ENCODE data around the gene KIAA2012.
A peak's percentile ranks its signal among the peaks of the same experiment; 100 is the strongest.

KIAA2012 gene

DNA sequence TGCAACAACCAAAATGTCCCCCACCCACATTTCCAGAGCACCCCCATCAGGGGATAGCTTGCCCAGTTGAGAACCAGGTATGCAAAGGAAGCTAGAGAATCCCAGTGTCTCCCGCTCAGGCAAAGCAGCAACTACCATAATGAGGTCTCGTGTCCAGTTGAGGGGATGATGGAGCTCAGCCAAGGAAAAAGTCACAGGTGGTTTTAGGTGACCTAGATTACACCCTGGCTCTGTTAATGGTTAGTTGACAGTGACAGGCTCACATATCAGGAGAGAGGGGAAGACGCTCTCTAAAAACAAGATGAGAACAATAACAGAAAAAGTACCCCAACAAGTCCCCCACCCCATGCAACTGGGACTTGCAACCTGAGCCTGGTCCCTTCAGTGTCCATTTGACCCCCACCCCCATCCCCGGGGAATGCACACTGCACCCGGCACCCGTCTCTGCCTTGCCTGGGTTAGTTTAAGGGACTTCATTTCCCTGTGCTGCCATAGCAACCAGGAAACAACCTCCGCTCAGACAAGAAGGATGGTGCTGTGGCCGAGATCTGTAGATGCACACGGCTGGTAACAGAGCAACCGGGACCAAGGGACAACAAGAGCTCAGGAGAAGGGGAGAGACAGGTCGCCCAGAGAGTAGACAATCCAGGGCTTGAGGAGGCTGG lies at the start of gene KIAA2012:
Gene KIAA2012 (plus strand): TSS at position 519 of the 665 bp plus-strand sequence. CDS start 373 bp downstream, outside the sequence.
- intact Hi-C loops (cut with DNase I), result no loop called here
- peak in 4 of 10 donors; percentile 18 to 89 (median 52) for DNase-seq

DNA sequence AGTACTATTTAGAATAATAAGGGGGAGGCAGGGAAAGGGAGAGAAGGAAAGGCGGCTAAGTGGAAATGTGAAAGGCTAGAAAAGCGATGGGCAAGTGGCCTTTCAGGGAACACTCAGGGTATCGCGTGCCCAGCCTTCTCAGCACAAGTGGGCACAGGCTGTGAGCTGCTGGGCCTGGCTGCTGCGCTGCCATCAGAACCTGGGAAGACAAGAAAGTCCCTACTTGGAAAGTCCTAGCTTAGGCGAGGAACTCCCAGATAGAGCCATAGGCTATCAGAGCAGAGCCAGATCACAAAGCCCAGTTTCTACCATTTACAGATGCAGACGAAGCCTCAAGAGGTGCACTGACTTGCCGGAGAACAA lies 49.2 kb upstream of the KIAA2012 start:
- DNase-seq, result no peak
- intact Hi-C loops (cut with DNase I), result no loop called here

DNA sequence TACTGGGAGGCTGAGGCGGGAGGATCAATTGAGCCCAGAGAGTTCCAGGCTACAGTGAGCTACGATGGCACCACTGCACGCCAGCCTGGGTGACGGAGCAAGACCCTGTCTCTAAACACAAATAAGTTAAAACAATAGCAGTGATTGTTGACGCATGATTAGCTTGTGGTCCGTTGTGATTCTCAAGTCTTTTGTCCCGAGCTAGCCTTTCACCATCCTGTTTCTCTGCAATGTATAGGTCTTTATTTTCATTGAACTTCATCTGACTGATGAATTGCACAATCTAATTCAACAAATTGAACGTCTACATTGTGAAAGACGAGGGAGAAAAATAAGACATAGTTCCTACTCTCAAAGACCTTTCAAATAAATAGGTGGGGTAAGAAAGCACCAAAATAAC lies 48.2 kb upstream of the KIAA2012 start:
- intact Hi-C loops (cut with DNase I), result no loop called here
- no peak for DNase-seq

DNA sequence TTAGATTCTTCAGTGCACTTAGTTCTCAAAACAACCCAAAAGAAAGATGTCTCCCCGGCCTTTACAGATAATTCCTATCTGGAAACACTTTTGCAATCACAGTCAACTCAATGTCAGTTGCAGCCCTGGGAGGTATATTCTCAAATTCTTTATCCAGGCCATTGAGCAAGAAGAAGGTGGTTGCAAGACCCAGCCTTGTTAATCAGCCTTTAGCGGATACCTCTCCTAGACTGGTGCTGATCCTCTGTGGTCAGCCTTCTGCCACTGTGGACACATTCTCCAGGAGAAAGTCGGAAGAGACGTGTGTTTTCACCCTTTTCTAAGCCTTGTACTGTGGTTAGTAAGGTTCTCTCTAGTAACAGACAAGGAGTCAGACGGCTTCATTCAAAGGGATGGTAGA lies 47.2 kb upstream of the KIAA2012 start:
- intact Hi-C loops (cut with DNase I), result no loop called here
- no peak for DNase-seq

DNA sequence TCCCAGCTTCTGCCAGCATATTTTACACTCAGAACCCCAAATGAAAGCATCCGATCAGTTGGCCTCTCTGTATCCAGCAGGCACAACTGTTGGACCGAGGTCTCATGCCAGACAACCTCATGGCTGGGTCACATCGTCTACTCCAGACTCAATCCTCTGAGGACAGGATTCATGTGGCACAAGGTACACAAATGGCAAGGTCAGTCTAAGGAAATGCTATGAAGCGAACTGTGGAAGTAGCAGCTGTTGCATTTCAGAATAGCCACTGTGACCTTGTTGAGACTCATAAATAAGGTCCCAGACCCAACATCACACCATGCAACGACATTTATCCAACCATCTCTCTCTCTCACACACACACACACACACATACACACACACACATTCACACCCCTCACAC lies 46.5 kb upstream of the KIAA2012 start:
- intact Hi-C loops (cut with DNase I), result no loop called here
- DNase-seq, result no peak

DNA sequence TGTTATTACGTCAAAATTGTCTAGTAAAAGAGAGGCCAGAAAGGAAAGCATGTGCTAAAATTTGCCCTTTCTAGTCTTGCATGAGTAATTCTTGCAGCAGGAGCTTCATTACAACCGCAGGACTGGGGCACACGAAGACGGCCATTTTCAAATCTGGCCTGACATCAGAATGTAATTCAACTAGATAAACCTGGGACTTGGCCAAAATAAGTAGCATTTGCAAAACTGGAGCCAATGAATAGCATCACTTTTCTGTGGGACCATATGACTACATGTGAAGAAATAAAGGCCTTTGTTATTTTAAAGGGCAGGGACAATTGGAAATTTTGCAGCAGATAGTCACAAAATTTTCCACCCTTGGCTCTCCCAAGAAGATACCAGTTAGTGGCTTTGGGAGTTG lies 42.4 kb upstream of the KIAA2012 start:
- intact Hi-C loops (cut with DNase I), result loop anchor here (5.0 kb wide), 1 partner anchor 168 kb away; no protein-coding TSS in a partner anchor
- no peak for DNase-seq

DNA sequence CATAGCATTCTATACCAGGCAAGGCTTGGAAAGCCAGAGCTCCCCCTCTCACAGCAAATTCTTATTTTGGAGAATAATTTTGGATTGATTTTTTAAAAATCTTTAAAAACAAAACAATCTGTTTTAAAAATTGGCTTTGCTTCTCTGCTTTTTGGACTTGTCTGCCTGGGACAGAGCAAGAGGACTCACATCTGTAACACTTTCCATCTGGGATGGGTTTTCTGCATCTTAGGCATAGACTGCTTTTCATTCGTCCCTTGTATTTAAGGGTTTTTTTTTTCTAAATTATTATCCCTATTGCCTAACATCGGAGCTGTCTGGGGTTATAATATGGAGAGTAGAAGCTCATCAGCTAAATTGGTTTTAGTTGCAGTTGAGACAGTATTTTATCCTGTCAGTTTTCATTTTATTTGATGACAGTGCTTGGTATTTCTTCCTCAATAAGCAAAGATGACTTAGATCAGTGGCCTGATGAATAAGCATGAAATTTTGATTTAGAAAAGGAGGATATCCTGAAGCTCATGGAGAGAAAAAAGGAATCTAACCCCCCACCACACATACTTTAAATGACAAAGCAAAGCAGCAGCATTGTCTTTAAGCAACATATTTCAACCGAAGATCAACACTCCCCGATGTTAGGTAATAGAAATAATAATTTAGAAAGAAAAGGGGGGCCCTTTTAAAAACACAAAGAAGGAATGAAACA lies 41.7 kb upstream of the KIAA2012 start:
- intact Hi-C loops (cut with DNase I), result loop anchor here (5.0 kb wide), 1 partner anchor 169 kb away; no protein-coding TSS in a partner anchor
- DNase-seq, result no peak

DNA sequence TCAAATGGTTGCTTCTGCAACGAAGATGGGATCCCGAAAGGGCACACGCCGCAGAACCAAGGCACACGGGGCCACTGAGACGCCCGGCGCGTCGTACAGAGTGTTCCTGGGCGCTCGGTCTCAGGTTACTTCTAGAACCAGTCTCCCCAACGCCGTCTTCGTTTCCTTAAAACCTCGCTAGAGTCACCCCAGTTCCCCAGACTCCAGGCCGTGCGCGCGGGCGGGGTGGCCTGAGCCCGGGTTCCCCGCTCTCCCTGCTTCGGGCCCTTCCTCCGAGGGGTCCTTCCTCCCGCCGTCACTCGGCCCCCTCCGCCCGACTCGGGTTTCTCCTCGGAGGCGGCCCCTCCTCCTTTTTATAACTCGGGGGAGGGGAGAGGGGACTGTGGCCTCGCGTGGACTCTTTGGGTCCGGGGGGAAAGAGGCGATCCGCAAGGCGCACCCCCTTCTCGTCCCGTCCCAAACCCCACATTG lies 40.2 kb upstream of the KIAA2012 start:
- peak in 1 of 10 donors; percentile 72 for DNase-seq
- intact Hi-C loops (cut with DNase I), result loop anchor here (5.0 kb wide), 1 partner anchor 171 kb away; no protein-coding TSS in a partner anchor

DNA sequence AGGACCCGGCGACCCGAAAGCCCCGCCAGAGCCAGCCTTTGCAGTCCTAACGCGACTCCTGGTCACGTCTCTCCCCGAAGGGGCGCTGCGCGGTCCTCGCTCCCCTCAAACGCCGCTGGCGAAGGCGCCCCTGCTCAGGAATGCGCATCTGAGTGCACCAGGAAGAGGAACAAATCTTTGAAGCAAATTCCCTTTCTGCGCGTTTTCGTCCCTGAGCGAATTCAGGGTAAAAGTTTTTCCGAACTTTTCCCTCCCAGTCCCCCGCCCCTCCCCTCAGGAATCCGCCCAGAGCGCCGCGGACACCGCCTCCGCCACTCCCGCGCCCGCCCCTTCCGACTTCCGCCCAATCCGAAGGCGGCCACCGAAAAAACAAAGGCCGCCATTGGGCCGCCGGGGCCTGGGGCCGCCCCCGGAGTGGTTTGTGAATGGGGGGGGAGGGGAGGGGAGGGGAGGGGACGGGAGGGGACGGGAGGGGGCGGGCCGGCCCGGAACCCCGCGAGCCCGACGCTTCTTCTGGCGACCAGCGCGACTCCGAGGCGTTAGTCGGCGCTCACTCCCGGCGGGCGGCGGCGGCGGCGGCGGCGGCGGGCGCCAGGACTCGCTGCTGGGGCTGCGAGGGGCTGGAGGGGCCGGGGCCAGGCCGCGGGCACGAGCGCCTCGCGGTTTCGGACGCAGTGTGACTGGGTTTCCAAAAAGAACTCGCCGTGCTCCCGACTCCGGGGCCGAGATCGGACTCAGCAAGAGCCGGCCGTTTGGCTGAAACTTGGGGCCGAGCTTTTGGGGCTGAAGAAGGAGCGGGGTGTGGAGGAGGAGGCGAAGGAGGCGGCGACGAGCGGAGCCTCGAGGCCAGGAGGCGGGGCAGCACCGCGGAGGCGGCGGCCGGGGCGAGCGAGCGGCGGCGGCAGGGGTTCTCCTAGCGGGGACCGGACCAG lies 39.5 kb upstream of the KIAA2012 start, which contains the start of gene FZD7:
Gene FZD7 (plus strand): TSS at position 539 of the 932 bp plus-strand sequence. CDS start 793 bp downstream, outside the sequence.
- DNase-seq, result peak; percentile 70 to 95 (median 80)
- intact Hi-C loops (cut with DNase I), result loop anchor here (5.0 kb wide), 1 partner anchor 171 kb away; no protein-coding TSS in a partner anchor

DNA sequence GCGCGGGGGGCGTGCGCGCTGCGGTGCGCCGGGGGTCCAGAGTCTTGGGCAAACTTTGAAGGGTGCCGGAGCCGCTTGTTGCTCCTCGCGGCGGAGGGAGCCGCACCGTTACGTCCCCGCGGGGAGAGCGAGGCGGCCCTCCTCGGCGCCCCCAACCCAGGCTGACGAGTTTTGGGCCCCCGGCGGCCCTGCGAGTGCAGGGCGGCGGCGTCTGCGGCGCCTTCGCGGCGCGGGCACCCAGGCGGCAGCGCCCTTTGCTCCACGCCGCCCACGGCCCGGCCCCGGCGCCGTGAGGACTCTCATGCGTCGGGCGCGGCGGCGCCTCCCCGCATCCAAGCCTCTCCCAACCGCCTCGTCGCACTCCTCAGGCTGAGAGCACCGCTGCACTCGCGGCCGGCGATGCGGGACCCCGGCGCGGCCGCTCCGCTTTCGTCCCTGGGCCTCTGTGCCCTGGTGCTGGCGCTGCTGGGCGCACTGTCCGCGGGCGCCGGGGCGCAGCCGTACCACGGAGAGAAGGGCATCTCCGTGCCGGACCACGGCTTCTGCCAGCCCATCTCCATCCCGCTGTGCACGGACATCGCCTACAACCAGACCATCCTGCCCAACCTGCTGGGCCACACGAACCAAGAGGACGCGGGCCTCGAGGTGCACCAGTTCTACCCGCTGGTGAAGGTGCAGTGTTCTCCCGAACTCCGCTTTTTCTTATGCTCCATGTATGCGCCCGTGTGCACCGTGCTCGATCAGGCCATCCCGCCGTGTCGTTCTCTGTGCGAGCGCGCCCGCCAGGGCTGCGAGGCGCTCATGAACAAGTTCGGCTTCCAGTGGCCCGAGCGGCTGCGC lies 38.6 kb upstream of the KIAA2012 start:
- intact Hi-C loops (cut with DNase I), result loop anchor here (5.0 kb wide), 2 partner anchors 143 to 172 kb away; no protein-coding TSS in a partner anchor
- peak in 1 of 10 donors; percentile 63 for DNase-seq

DNA sequence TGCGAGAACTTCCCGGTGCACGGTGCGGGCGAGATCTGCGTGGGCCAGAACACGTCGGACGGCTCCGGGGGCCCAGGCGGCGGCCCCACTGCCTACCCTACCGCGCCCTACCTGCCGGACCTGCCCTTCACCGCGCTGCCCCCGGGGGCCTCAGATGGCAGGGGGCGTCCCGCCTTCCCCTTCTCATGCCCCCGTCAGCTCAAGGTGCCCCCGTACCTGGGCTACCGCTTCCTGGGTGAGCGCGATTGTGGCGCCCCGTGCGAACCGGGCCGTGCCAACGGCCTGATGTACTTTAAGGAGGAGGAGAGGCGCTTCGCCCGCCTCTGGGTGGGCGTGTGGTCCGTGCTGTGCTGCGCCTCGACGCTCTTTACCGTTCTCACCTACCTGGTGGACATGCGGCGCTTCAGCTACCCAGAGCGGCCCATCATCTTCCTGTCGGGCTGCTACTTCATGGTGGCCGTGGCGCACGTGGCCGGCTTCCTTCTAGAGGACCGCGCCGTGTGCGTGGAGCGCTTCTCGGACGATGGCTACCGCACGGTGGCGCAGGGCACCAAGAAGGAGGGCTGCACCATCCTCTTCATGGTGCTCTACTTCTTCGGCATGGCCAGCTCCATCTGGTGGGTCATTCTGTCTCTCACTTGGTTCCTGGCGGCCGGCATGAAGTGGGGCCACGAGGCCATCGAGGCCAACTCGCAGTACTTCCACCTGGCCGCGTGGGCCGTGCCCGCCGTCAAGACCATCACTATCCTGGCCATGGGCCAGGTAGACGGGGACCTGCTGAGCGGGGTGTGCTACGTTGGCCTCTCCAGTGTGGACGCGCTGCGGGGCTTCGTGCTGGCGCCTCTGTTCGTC lies 37.7 kb upstream of the KIAA2012 start:
- intact Hi-C loops (cut with DNase I), result loop anchor here (5.0 kb wide), 1 partner anchor 142 kb away; no protein-coding TSS in a partner anchor
- DNase-seq, result peak in 4 of 10 donors; percentile 24 to 85 (median 57)

DNA sequence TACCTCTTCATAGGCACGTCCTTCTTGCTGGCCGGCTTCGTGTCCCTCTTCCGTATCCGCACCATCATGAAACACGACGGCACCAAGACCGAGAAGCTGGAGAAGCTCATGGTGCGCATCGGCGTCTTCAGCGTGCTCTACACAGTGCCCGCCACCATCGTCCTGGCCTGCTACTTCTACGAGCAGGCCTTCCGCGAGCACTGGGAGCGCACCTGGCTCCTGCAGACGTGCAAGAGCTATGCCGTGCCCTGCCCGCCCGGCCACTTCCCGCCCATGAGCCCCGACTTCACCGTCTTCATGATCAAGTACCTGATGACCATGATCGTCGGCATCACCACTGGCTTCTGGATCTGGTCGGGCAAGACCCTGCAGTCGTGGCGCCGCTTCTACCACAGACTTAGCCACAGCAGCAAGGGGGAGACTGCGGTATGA lies 37.1 kb upstream of the KIAA2012 start:
- intact Hi-C loops (cut with DNase I), result loop anchor here (5.0 kb wide), 1 partner anchor 141 kb away; no protein-coding TSS in a partner anchor
- DNase-seq, result no peak

DNA sequence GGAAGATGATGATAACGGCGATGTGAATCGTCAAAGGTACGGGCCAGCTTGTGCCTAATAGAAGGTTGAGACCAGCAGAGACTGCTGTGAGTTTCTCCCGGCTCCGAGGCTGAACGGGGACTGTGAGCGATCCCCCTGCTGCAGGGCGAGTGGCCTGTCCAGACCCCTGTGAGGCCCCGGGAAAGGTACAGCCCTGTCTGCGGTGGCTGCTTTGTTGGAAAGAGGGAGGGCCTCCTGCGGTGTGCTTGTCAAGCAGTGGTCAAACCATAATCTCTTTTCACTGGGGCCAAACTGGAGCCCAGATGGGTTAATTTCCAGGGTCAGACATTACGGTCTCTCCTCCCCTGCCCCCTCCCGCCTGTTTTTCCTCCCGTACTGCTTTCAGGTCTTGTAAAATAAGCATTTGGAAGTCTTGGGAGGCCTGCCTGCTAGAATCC lies 36.4 kb upstream of the KIAA2012 start:
- no peak for DNase-seq
- intact Hi-C loops (cut with DNase I), result loop anchor here (5.0 kb wide), 1 partner anchor 141 kb away; no protein-coding TSS in a partner anchor

DNA sequence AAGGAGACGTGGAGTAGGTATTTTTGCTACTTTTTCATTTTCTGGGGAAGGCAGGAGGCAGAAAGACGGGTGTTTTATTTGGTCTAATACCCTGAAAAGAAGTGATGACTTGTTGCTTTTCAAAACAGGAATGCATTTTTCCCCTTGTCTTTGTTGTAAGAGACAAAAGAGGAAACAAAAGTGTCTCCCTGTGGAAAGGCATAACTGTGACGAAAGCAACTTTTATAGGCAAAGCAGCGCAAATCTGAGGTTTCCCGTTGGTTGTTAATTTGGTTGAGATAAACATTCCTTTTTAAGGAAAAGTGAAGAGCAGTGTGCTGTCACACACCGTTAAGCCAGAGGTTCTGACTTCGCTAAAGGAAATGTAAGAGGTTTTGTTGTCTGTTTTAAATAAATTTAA lies 36.0 kb upstream of the KIAA2012 start:
- intact Hi-C loops (cut with DNase I), result loop anchor here (5.0 kb wide), 1 partner anchor 140 kb away; no protein-coding TSS in a partner anchor
- no peak for DNase-seq

DNA sequence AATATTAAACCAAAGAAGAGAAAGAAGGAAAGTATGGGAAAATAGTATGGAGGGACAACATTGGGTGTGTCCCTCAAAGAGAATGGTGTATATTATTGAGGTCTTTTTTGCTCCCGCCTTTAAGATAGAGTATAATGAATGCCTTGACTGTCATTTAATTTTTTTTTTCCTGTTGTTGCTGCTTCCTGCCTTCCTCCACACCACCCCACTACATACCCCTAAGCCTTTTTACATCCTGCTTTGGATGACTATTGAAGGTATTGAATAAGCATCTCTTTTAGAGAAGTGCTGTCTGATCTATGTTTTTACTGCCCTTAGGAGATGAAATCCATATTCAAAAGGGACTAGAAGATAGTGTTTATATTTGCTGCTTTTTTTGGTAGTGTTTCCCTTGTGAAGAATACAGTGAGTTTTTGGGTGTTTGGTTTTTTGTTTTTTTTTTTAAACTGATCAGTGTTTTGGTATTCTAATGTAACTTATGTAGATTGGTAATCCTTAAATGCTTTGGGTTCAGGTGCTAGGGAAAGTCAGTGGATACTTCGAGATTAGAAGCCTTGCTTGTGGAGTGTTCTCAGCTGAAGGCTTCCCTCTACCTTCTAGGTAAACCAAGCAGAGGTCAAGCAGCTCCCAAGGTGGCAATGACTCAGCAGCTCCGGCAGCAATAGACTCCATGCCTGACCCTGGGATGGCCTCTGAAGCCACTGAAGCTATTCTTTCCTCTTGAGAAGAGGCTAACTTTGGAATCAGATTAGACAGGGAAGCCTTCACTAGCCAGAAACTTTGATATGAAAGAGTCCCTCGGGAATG lies 34.4 kb upstream of the KIAA2012 start:
- intact Hi-C loops (cut with DNase I), result loop anchor here (5.0 kb wide), 1 partner anchor 139 kb away; no protein-coding TSS in a partner anchor
- DNase-seq, result no peak

DNA sequence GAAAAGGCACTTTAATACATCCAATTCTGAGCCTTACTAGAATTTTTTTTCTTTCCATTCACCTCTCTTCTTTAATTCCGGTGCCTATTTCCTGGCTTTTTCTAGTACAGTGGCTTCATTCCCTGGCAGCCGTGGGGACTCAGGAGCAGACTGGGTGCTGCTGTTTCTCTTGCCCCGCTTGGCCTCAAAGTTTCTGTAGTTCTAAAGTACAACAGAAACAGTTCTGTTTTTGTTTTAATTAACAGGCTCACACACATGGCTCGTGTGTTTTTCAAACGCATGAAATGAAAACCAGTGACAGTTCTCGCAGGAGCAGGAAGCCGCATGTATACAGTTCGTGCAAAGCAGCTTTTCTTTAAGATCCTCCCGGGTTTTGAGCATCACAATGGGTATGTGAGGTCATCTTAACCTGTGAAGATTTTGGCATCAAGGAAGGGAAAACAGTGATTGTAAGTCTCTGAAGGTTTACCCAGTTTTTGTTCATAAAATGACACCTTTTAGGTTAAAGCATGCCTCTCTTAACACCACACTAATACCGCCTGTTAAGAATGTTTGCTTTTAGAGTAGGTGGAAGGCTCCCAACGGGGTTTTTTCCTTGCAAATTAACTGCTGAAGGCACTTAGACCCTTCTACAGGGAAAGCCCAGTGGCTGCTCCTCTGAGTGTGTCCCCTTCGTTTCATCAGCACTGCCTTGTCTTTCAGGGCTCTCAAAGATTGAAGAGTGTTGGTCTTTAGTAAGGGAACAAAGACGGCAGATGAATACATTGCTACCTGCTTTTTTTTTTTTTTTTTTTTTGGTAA lies 33.6 kb upstream of the KIAA2012 start:
- intact Hi-C loops (cut with DNase I), result loop anchor here (5.0 kb wide), 1 partner anchor 138 kb away; no protein-coding TSS in a partner anchor
- DNase-seq, result no peak
